ENCODE measurements around the gene TDRD7. TPM values are rescaled to one million over a fixed set of nuclear protein-coding genes. Genes with fewer than 3 reads are reported as not detected.

The TDRD7 gene
- polyA plus RNA-seq, 1 experiment: 8.2 TPM

DNA sequence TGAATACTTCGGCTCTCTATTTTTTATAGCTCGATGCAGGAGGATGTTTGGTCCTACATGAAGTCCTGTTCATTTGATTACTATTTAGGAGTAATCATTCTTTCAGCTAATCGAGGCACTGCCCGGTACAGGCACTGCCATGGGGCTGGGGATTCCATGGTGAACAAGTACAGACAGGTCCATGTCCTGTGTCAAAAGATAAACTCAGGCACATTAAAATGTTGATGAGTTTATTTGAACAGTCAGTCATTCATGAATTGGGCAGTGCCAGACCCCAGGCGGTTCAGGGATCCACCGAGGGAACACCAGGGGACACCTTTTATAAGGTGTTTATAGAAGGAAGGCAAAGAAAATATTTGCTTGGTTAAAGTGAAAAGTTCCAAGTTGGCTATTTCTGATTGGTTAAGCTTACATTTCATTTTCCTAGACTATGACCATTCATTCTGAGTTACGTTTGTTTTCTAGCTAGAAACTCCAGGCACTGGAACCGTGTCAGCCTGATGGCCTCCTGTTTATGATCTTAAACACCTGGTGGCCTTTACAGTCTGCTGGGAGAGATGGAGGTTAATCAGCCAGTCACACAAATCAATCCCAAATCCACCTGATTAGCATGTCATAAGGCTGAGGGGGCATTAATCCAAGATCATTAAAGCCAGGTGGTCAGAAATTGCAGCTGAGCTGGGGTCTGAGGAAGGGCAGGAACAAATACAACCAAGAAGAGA, 47.0 kb upstream of the TDRD7 start:
- ChIA-PET CTCF (no interaction called here), POLR2A (no interaction called here)
- H3K9me3 ChIP-seq (ENCODE audit: control insufficient read depth, insufficient read depth, low read length): no peaks in the 10 kb centered on the region; the same call in 1 of the 2 replicates
- TF ChIP-seq, protein P1, sequence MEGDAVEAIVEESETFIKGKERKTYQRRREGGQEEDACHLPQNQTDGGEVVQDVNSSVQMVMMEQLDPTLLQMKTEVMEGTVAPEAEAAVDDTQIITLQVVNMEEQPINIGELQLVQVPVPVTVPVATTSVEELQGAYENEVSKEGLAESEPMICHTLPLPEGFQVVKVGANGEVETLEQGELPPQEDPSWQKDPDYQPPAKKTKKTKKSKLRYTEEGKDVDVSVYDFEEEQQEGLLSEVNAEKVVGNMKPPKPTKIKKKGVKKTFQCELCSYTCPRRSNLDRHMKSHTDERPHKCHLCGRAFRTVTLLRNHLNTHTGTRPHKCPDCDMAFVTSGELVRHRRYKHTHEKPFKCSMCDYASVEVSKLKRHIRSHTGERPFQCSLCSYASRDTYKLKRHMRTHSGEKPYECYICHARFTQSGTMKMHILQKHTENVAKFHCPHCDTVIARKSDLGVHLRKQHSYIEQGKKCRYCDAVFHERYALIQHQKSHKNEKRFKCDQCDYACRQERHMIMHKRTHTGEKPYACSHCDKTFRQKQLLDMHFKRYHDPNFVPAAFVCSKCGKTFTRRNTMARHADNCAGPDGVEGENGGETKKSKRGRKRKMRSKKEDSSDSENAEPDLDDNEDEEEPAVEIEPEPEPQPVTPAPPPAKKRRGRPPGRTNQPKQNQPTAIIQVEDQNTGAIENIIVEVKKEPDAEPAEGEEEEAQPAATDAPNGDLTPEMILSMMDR (IDR thresholded peaks at IDR 0.05; ENCODE audit: low read depth, low read length): no peak
- H3K27me3 ChIP-seq (ENCODE audit: control insufficient read depth, insufficient read depth, low read length): no peaks in the 10 kb centered on the region
- DNase-seq (ENCODE audit: low read depth, low spot score): no peak
- H3K4me3 ChIP-seq (ENCODE audit: low read depth, low read length): no peak overlapping the region
- H3K27ac ChIP-seq (ENCODE audit: low read depth, low read length): no peak overlapping the region

GRCh38 chr9:97365634-97366033, 46.3 kb upstream of the TDRD7 start:
- POLR2A ChIA-PET: no interaction called here
- H3K9me3 ChIP-seq (ENCODE audit: control insufficient read depth, insufficient read depth, low read length): no peaks in the 10 kb centered on the region; the same call in 1 of the 2 replicates
- no peak overlapping the region for H3K4me3 ChIP-seq (ENCODE audit: low read depth, low read length)
- no peak overlapping the region for H3K27ac ChIP-seq (ENCODE audit: low read depth, low read length)
- no peak for DNase-seq (ENCODE audit: low read depth, low spot score)
- no peaks in the 10 kb centered on the region for H3K27me3 ChIP-seq (ENCODE audit: control insufficient read depth, insufficient read depth, low read length)
- TF ChIP-seq, protein P1 (IDR thresholded peaks at IDR 0.05; ENCODE audit: low read depth, low read length): no peak
- CTCF ChIA-PET: no interaction called here

GRCh38 chr9:97366476-97366875, 45.4 kb upstream of the TDRD7 start:
- ChIA-PET CTCF (no interaction called here), POLR2A (no interaction called here)
- no peak overlapping the region for H3K4me3 ChIP-seq (ENCODE audit: low read depth, low read length)
- H3K27ac ChIP-seq (ENCODE audit: low read depth, low read length): no peak overlapping the region
- H3K9me3 ChIP-seq (ENCODE audit: control insufficient read depth, insufficient read depth, low read length): no peaks in the 10 kb centered on the region; the same call in 1 of the 2 replicates
- TF ChIP-seq, protein P1 (IDR thresholded peaks at IDR 0.05; ENCODE audit: low read depth, low read length): no peak
- DNase-seq (ENCODE audit: low read depth, low spot score): no peak
- H3K27me3 ChIP-seq (ENCODE audit: control insufficient read depth, insufficient read depth, low read length): no peaks in the 10 kb centered on the region

DNA sequence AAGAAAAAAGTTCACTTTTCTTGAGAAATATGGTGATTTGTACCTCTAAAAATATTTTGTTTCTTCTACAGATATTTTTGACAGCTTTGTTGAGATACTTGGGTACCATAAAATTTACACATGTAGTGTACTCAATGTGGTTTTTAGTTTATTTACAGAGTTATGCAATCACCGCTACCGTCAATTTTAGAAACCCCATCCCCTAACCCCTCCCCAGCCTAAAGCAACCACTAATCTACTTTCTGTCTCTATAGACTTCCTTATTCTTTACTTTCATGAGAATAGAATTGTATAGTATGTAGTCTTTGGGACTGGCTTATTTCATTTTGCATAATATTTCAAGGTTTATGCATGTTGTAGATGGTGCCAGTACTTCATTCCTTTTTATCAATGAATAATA, 45.0 kb upstream of the TDRD7 start:
- Histone ChIP-seq H3K27ac (ENCODE audit: low read depth, low read length) (no peak overlapping the region), H3K9me3 (ENCODE audit: control insufficient read depth, insufficient read depth, low read length) (no peaks in the 10 kb centered on the region; the same call in 1 of the 2 replicates), H3K4me3 (ENCODE audit: low read depth, low read length) (no peak overlapping the region), H3K27me3 (ENCODE audit: control insufficient read depth, insufficient read depth, low read length) (no peaks in the 10 kb centered on the region)
- POLR2A ChIA-PET: no interaction called here
- CTCF ChIA-PET: no interaction called here
- TF ChIP-seq, protein P1 (IDR thresholded peaks at IDR 0.05; ENCODE audit: low read depth, low read length): no peak
- DNase-seq (ENCODE audit: low read depth, low spot score): no peak

DNA sequence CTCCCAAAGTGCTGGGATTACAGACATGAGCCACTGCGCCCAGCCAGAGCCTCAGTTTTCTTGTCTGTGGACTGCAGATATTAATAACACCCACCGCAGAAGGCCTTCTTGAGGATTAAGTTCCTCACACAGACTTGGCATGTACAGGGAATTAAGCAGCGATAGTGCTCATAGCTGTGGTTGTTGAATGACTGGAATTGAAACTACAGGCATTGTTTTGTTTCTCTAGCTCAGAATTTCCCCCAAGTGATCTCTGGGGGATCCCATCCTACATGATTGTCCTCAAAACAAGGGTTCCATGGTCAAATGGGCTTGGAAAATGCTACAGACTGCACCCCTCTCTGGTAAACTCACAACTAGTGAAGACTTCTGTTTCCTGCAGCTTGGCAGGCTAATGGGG, 44.2 kb upstream of the TDRD7 start:
- Histone ChIP-seq H3K27me3 (ENCODE audit: control insufficient read depth, insufficient read depth, low read length) (no peaks in the 10 kb centered on the region), H3K27ac (ENCODE audit: low read depth, low read length) (no peak overlapping the region), H3K9me3 (ENCODE audit: control insufficient read depth, insufficient read depth, low read length) (no peaks in the 10 kb centered on the region; the same call in 1 of the 2 replicates), H3K4me3 (ENCODE audit: low read depth, low read length) (no peak overlapping the region)
- ChIA-PET CTCF (interaction anchor here (1.2 to 3.2 kb wide), 2 partner anchors 19 to 231 kb away, joined by 3 to 13 read pairs; no protein-coding TSS in a partner anchor), POLR2A (no interaction called here)
- TF ChIP-seq, protein P1 (IDR thresholded peaks at IDR 0.05; ENCODE audit: low read depth, low read length): no peak
- DNase-seq (ENCODE audit: low read depth, low spot score): no peak
